H1 (cell line): ENCODE results near the gene BATF3. TPM values are rescaled to one million over a fixed set of nuclear protein-coding genes. Genes with fewer than 3 reads are reported as not detected.

ENCODE experiments used
- CTCF ChIA-PET: fragments of 300-600 bp; sonication (Branson Sonifier 250); formaldehyde crosslinking; loops from one replicate; lab custom pipeline; 2021; ENCODE audit not compliant: partially characterized antibody; lab: Charles Lee
- POLR2A ChIA-PET: fragments of 300-600 bp; sonication (Branson Sonifier 250); formaldehyde crosslinking; loops from one replicate; lab custom pipeline; 2021; ENCODE audit warnings: inconsistent platforms; ENCODE audit not compliant: partially characterized antibody; lab: Charles Lee
- DNase-seq, 2 experiments: peaks; one replicate each; pipeline versions ENCODE4 v3.0.0 to v3.0.0-alpha.2; 2010 to 2022; ENCODE audit warnings: low spot score in 2 of 2, low read depth in 1 of 2, mixed read lengths in 1 of 2
- FAIRE-seq: peaks from 2 replicates; lab custom pipeline; 2011; peaks lifted over from hg19 to GRCh38; lab: Jason Lieb, UNC
- H2AFZ ChIP-seq: 2 replicates; pipeline ENCODE4 v1.8.1; 2012; ENCODE audit warnings: low read length, inconsistent platforms
- H2AK5ac ChIP-seq: 2 replicates; pipeline ENCODE4 v1.6.1; 2013; ENCODE audit warnings: low read depth, low read length
- H2BK120ac ChIP-seq: replicated peaks from 2 replicates; pipeline ENCODE3; 2013; ENCODE audit warnings: low read depth, low read length, inconsistent platforms
- H2BK12ac ChIP-seq: 2 replicates; pipeline ENCODE4 v1.6.1; 2013; ENCODE audit warnings: low read depth, low read length
- H2BK15ac ChIP-seq: 2 replicates; pipeline ENCODE4 v1.6.1; 2013; ENCODE audit warnings: low read length
- H2BK20ac ChIP-seq: 2 replicates; pipeline ENCODE4 v1.6.1; 2013; ENCODE audit warnings: low read length
- H2BK5ac ChIP-seq: 2 replicates; pipeline ENCODE4 v1.6.1; 2013; ENCODE audit warnings: low read depth, low read length
- H3K14ac ChIP-seq: 2 replicates; pipeline ENCODE4 v1.6.1; 2013; ENCODE audit warnings: inconsistent platforms; ENCODE audit not compliant: insufficient read length
- H3K18ac ChIP-seq: 2 replicates; pipeline ENCODE4 v1.6.1; 2013; ENCODE audit warnings: low read length; ENCODE audit errors: extremely low read depth
- H3K23ac ChIP-seq: 2 replicates; pipeline ENCODE4 v1.6.1; 2013; ENCODE audit warnings: inconsistent platforms; ENCODE audit not compliant: insufficient read length
- H3K23me2 ChIP-seq: 2 replicates; pipeline ENCODE4 v1.6.1; 2013; ENCODE audit warnings: low read depth, low read length
- H3K27ac ChIP-seq: 2 replicates; pipeline ENCODE4 v1.6.1; 2011; ENCODE audit warnings: low read depth, low read length, inconsistent platforms
- H3K27me3 ChIP-seq, 4 experiments: replicated peaks in 1 of 4; 1 replicate in 1 of 4; 2 replicates in 3 of 4; pipeline versions ENCODE4 v1.6.1 to v1.8.1; 2011 to 2013; ENCODE audit warnings: low read length in 3 of 4, mild to moderate bottlenecking in 3 of 4, inconsistent platforms in 2 of 4, mixed read lengths in 2 of 4, moderate library complexity in 1 of 4; ENCODE audit not compliant: control insufficient read depth in 3 of 4, insufficient read depth in 3 of 4; ENCODE audit errors: extremely low read depth in 1 of 4
- H3K36me3 ChIP-seq, 4 experiments: 2 replicates each; pipeline versions ENCODE4 v1.6.1 to v1.8.1; 2011 to 2013; ENCODE audit warnings: mild to moderate bottlenecking in 4 of 4, low read length in 3 of 4, moderate library complexity in 2 of 4, control low read depth in 1 of 4, inconsistent platforms in 1 of 4; ENCODE audit not compliant: insufficient read depth in 4 of 4, control insufficient read depth in 2 of 4
- H3K4ac ChIP-seq: replicated peaks from 2 replicates; pipeline ENCODE3; 2013; ENCODE audit warnings: low read length, low read depth, mixed read lengths, inconsistent platforms; ENCODE audit not compliant: insufficient read length
- H3K4me1 ChIP-seq, 4 experiments: replicated peaks in 1 of 4; 1 replicate in 1 of 4; 2 replicates in 3 of 4; pipeline versions ENCODE4 v1.6.1 to v1.8.1; 2011 to 2013; ENCODE audit warnings: low read length in 3 of 4, inconsistent platforms in 2 of 4, mixed read lengths in 1 of 4; ENCODE audit not compliant: insufficient read depth in 4 of 4, control insufficient read depth in 3 of 4
- H3K4me2 ChIP-seq, 2 experiments: 2 replicates each; pipeline versions ENCODE4 v1.6.1 to v1.8.1; 2011 to 2013; ENCODE audit warnings: low read depth in 2 of 2, low read length in 2 of 2, control low read depth in 1 of 2, inconsistent platforms in 1 of 2, mild to moderate bottlenecking in 1 of 2; ENCODE audit not compliant: insufficient read depth in 1 of 2
- H3K4me3 ChIP-seq, 4 experiments: fragments of 200-600, 300-600 bp in 1 of 4; sonication (generic), shearing (Covaris generic), sonication (Bioruptor Twin) in 1 of 4; 2 replicates each; pipeline versions ENCODE4 v1.5.1 to v1.8.1; 2011 to 2016; ENCODE audit warnings: low read length in 4 of 4, low read depth in 3 of 4, control low read depth in 2 of 4, inconsistent platforms in 2 of 4, mild to moderate bottlenecking in 2 of 4, mixed read lengths in 1 of 4, moderate library complexity in 1 of 4; ENCODE audit not compliant: insufficient read depth in 2 of 4; ENCODE audit errors: extremely low read depth in 1 of 4
- H3K56ac ChIP-seq: replicated peaks from 2 replicates; pipeline ENCODE3; 2013; ENCODE audit warnings: low read depth, mild to moderate bottlenecking, mixed read lengths, low read length, inconsistent platforms; ENCODE audit not compliant: insufficient read length
- H3K79me1 ChIP-seq: 2 replicates; pipeline ENCODE4 v1.6.1; 2013; ENCODE audit warnings: low read depth, low read length, control low read depth
- H3K79me2 ChIP-seq, 2 experiments: 2 replicates each; pipeline versions ENCODE4 v1.6.1 to v1.8.1; 2012 to 2013; ENCODE audit warnings: low read length in 2 of 2, mild to moderate bottlenecking in 2 of 2, inconsistent platforms in 1 of 2; ENCODE audit not compliant: insufficient read depth in 2 of 2, control insufficient read depth in 1 of 2
- H3K9ac ChIP-seq, 4 experiments: replicated peaks in 1 of 4; 1 replicate in 1 of 4; 2 replicates in 3 of 4; pipeline versions ENCODE4 v1.6.1 to v1.8.1; 2011 to 2013; ENCODE audit warnings: low read depth in 3 of 4, low read length in 3 of 4, control low read depth in 2 of 4, mild to moderate bottlenecking in 2 of 4, moderate library complexity in 2 of 4, inconsistent platforms in 1 of 4; ENCODE audit errors: extremely low read depth in 1 of 4
- H3K9me3 ChIP-seq, 2 experiments: 2 replicates each; pipeline versions ENCODE4 v1.6.1 to v1.8.1; 2012 to 2013; ENCODE audit warnings: mild to moderate bottlenecking in 2 of 2, moderate library complexity in 2 of 2, control low read depth in 1 of 2, inconsistent platforms in 1 of 2, low read depth in 1 of 2, low read length in 1 of 2, mixed read lengths in 1 of 2; ENCODE audit not compliant: insufficient read depth in 2 of 2
- H4K20me1 ChIP-seq, 2 experiments: replicated peaks in 1 of 2; 2 replicates each; pipeline versions ENCODE3 to v1.8.1; 2011 to 2013; ENCODE audit warnings: inconsistent platforms in 2 of 2, low read length in 2 of 2, mild to moderate bottlenecking in 1 of 2; ENCODE audit not compliant: insufficient read depth in 2 of 2, control insufficient read depth in 1 of 2
- H4K5ac ChIP-seq: 2 replicates; pipeline ENCODE4 v1.6.1; 2013; ENCODE audit warnings: low read length, low read depth, mixed read lengths, inconsistent platforms; ENCODE audit not compliant: insufficient read length
- H4K8ac ChIP-seq: 2 replicates; pipeline ENCODE4 v1.8.0; 2013; ENCODE audit warnings: mild to moderate bottlenecking, moderate library complexity, low read length, inconsistent platforms; ENCODE audit not compliant: insufficient read depth; ENCODE audit errors: extremely low read depth
- H4K91ac ChIP-seq: replicated peaks from 2 replicates; pipeline ENCODE3; 2013; ENCODE audit warnings: low read length, mixed read lengths, inconsistent platforms; ENCODE audit not compliant: insufficient read length
- MAFK ChIP-seq: IDR thresholded peaks from 2 replicates; pipeline ENCODE4 v1.6.1; 2012; ENCODE audit warnings: low read depth, mild to moderate bottlenecking, improper control_type of control experiment, low read length
- NRF1 ChIP-seq: IDR thresholded peaks from 2 replicates; pipeline ENCODE4 v1.6.1; 2011; ENCODE audit warnings: mild to moderate bottlenecking, low read depth, low read length, improper control_type of control experiment
- WGBS, 2 experiments: shearing (Covaris generic) in 1 of 2; methylation state at CpG; one replicate each; pipeline versions ENCODE4 v1.1.6 to v1.1.7; 2013 to 2015; ENCODE audit warnings: low lambda C conversion rate in 2 of 2, mixed read lengths in 2 of 2, inconsistent platforms in 1 of 2, low coverage in 1 of 2, missing lambda C conversion rate in 1 of 2; ENCODE audit not compliant: insufficient replicate concordance in 2 of 2, insufficient coverage in 1 of 2, insufficient read length in 1 of 2; ENCODE audit errors: extremely low coverage in 1 of 2, missing lambda C conversion rate in 1 of 2; 5-methylcytosine and 5-hydroxymethylcytosine counted together
- polyA plus RNA-seq, 7 experiments: library from polyadenylated mRNA; depleted of rRNA in 3 of 7; stranded (reverse) in 5 of 7; unstranded in 2 of 7; fragments of >200 nt in 5 of 7; fragments of 200-250 nt in 2 of 7; gene quantifications; 1 replicate in 5 of 7; 2 replicates in 1 of 7; 4 replicates in 1 of 7; pipeline versions ENCODE4 v1.2.1 to v1.2.3, GENCODE V29; 2011 to 2013; ENCODE audit warnings: missing spikeins in 2 of 7, mixed read lengths in 2 of 7
- total RNA-seq: library from RNA; stranded (reverse); fragmentation: NEBNext Ultra II Directional; extraction: Animal tissue kit (Norgen Biotek cat#: 25700); gene quantifications from 2 replicates; pipeline ENCODE4 v1.2.1, GENCODE V29; 2021

The BATF3 gene
- total and polyA plus RNA-seq, 2 of the 8 experiments (the other 6 are each of a cell fraction or from before 2014, with no cell fraction given): 6.3 TPM

DNA sequence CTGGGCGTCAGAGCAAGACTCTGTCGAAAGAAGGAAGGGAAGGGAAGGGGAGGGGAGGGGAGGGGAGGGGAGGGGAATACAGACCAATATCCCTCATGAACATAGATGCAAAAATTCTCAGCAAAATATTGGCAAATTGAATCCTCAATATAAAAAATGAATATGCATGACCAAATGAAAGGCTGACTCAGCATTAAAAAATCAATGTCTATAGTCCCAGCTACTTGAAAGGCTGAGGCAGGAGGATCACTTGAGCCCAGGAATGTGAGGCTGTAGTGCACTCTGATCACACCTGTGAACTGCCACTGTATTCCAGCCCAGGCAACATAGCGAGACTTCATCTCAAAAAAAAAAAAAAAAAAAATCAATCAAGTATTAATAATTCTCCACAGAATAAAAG is 24.0 kb downstream of the BATF3 start:
- Histone ChIP-seq H3K56ac (no peak overlapping the region), H3K9me3 (no peaks in the 10 kb centered on the region), H3K14ac (no peak overlapping the region), H4K91ac (no peak overlapping the region), H3K27ac (no peak overlapping the region), H3K4me1 (peaks cover 0 to 8% (median 6%) of the 10 kb centered on the region in 4 experiments; a peak in 3 of 7 replicates), H4K20me1 (no peaks in the 10 kb centered on the region), H3K79me2 (no peaks in the 10 kb centered on the region), H3K4me3 (no peak overlapping the region), H3K9ac (no peak overlapping the region), H3K4ac (no peak overlapping the region), H3K4me2 (no peak overlapping the region), H2BK20ac (no peak overlapping the region), H3K23me2 (no peaks in the 10 kb centered on the region), H3K18ac (no peak overlapping the region), H4K5ac (no peak overlapping the region), H2BK15ac (no peak overlapping the region), H3K27me3 (no peaks in the 10 kb centered on the region), H2BK12ac (no peak overlapping the region), H2AK5ac (no peak overlapping the region), H3K36me3 (no peaks in the 10 kb centered on the region), H4K8ac (no peak overlapping the region), H2AFZ (no peak overlapping the region), H2BK120ac (no peak overlapping the region), H3K79me1 (no peaks in the 10 kb centered on the region), H2BK5ac (no peak overlapping the region), H3K23ac (no peak overlapping the region)
- DNase-seq (no peak), FAIRE-seq (no peak)
- ChIA-PET CTCF (interaction anchor here (0.7 to 3.1 kb wide), 3 partner anchors 10 to 143 kb away, joined by 3 to 13 read pairs (median 5); no protein-coding TSS in a partner anchor), POLR2A (interaction anchor here (0.7 kb wide), 1 partner anchor 43 kb away, joined by 3 read pairs; no protein-coding TSS in a partner anchor)
- WGBS, 2 experiments: 86% methylated on average over 2 of the region's 3 CpGs; no CpG with 5 or more reads in 1 of the 2 experiments
- TF ChIP-seq MAFK (peak; percentile 89), NRF1 (no peak)
